ENCODE data around the gene ONECUT3. TPM values are rescaled to one million over a fixed set of nuclear protein-coding genes. Genes with fewer than 3 reads are reported as not detected.

ONECUT3 gene
- total RNA-seq, 2 experiments from 2014 or later = not detected

DNA sequence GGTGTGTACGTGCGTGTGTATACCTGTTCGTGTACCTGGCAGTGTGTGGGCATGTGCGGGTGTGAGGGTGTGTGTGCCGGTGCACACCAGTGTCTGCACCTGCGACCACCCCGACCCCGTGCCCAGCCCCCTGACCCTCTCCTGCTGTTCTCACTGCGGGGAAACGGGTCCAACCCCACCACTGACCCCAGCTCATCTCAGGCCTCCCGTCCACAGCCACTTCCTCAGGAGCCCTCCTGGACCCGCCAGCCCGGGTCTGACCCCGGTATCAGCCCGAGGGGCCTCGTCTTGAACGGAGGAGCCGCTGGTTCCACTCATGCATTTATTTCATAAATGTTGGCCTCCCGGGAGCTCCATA, 23.8 kb upstream of the ONECUT3 start:
- Histone ChIP-seq H2AFZ (ENCODE audit: low read length) (no peak overlapping the region), H4K20me1 (ENCODE audit: insufficient read depth, low read length) (no peaks in the 10 kb centered on the region), H3K9me2 (ENCODE audit: insufficient read depth, low read length) (no peaks in the 10 kb centered on the region), H3K36me3 (ENCODE audit: insufficient read depth, low read length) (no peaks in the 10 kb centered on the region), H3K4me1 (ENCODE audit: insufficient read depth, low read length, poor library complexity, severe bottlenecking) (peaks cover 6% of the 10 kb centered on the region), H3K4me3 (ENCODE audit: low read depth, low read length, poor library complexity, severe bottlenecking) (no peak overlapping the region), H3K27ac (ENCODE audit: low read depth, low read length, poor library complexity, severe bottlenecking) (no peak overlapping the region), H3K79me2 (ENCODE audit: insufficient read depth, low read depth, low read length) (no peaks in the 10 kb centered on the region), H3K4me2 (ENCODE audit: low read length) (no peak overlapping the region), H3K9me3 (ENCODE audit: low read length) (no peaks in the 10 kb centered on the region)
- intact Hi-C loops (cut with micrococcal nuclease; ENCODE audit: unreplicated experiment) = no loop called here
- ChIA-PET CTCF (ENCODE audit: unreplicated experiment) (no interaction called here), POLR2A (no interaction called here)
- TF ChIP-seq EZH2phosphoT487 (IDR thresholded peaks at IDR 0.05; ENCODE audit: borderline replicate concordance, low read depth, low read length) = no peak
- TF ChIP-seq, protein P1, sequence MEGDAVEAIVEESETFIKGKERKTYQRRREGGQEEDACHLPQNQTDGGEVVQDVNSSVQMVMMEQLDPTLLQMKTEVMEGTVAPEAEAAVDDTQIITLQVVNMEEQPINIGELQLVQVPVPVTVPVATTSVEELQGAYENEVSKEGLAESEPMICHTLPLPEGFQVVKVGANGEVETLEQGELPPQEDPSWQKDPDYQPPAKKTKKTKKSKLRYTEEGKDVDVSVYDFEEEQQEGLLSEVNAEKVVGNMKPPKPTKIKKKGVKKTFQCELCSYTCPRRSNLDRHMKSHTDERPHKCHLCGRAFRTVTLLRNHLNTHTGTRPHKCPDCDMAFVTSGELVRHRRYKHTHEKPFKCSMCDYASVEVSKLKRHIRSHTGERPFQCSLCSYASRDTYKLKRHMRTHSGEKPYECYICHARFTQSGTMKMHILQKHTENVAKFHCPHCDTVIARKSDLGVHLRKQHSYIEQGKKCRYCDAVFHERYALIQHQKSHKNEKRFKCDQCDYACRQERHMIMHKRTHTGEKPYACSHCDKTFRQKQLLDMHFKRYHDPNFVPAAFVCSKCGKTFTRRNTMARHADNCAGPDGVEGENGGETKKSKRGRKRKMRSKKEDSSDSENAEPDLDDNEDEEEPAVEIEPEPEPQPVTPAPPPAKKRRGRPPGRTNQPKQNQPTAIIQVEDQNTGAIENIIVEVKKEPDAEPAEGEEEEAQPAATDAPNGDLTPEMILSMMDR (conservative IDR thresholded peaks at IDR 0.05; ENCODE audit: low read length) = no peak
- no TSS peak for BruUV-seq (replicated peaks)
- no peak for DNase-seq (ENCODE audit: low spot score)

DNA sequence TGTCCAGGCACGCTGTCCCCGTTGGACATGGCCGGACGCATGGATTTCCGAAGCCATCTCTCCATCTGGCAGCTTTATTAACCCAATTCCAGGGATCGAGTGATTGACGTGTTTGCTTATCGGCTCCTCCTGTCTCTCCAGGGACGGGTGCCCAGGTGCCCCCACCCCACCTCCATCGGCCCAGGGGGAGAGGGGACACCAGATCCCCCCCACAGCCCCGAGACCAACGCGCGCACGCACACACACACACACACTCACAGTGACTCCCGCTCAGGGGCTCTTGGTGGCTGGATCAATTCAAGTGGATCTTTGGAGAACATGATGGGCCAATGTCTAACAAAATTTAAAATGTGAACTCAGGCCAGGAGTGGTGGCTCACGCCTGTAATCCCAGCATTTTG, 23.1 kb upstream of the ONECUT3 start:
- Histone ChIP-seq H3K27ac (ENCODE audit: low read depth, low read length, poor library complexity, severe bottlenecking) (no peak overlapping the region), H2AFZ (ENCODE audit: low read length) (no peak overlapping the region), H3K79me2 (ENCODE audit: insufficient read depth, low read depth, low read length) (no peaks in the 10 kb centered on the region), H3K36me3 (ENCODE audit: insufficient read depth, low read length) (no peaks in the 10 kb centered on the region), H3K9me3 (ENCODE audit: low read length) (no peaks in the 10 kb centered on the region), H3K9me2 (ENCODE audit: insufficient read depth, low read length) (no peaks in the 10 kb centered on the region), H3K4me1 (ENCODE audit: insufficient read depth, low read length, poor library complexity, severe bottlenecking) (peaks cover 6% of the 10 kb centered on the region), H3K4me3 (ENCODE audit: low read depth, low read length, poor library complexity, severe bottlenecking) (no peak overlapping the region), H3K4me2 (ENCODE audit: low read length) (no peak overlapping the region), H4K20me1 (ENCODE audit: insufficient read depth, low read length) (no peaks in the 10 kb centered on the region)
- intact Hi-C loops (cut with micrococcal nuclease; ENCODE audit: unreplicated experiment) = no loop called here
- POLR2A ChIA-PET = no interaction called here
- CTCF ChIA-PET (ENCODE audit: unreplicated experiment) = no interaction called here
- no peak for TF ChIP-seq EZH2phosphoT487 (IDR thresholded peaks at IDR 0.05; ENCODE audit: borderline replicate concordance, low read depth, low read length)
- TF ChIP-seq, protein P1 (conservative IDR thresholded peaks at IDR 0.05; ENCODE audit: low read length) = no peak
- no TSS peak for BruUV-seq (replicated peaks)
- DNase-seq (ENCODE audit: low spot score) = no peak

DNA sequence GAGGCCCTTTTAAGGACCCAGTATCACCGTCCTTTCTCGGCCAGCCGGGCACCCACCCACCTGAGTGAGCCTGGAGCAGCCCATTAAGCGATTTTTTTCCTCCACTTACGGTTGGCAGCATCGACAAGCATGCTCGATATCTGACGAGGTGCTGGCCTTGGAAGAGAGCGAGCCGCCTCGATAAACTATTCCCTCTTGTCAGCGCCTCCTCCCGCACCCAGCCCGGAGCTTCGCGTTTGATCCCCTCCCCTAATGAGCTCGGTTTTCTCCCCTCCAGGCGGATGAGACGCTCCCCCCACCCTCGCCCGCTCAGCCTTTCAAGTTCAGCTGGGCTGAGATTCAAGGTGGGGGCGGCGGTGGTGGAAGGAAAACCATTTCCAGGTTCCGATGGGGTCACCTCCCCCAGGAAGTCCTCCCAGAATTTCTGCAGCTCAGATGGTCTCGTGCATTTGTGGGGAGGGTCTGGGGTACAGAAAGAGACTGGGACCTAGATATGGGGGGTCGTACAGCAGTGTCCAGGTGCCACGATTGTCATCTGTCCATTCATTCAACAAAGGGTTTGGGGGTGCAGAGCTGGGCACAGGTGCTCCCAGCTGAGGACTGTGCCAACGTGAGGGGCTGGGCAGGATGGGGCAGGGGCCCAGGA, 18.9 kb upstream of the ONECUT3 start:
- no peaks in the 10 kb centered on the region for H3K4me1 ChIP-seq (ENCODE audit: insufficient read depth, low read length, poor library complexity, severe bottlenecking)
- H3K79me2 ChIP-seq (ENCODE audit: insufficient read depth, low read depth, low read length) = no peaks in the 10 kb centered on the region
- H4K20me1 ChIP-seq (ENCODE audit: insufficient read depth, low read length) = no peaks in the 10 kb centered on the region
- H3K27ac ChIP-seq (ENCODE audit: low read depth, low read length, poor library complexity, severe bottlenecking) = no peak overlapping the region
- CTCF ChIA-PET (ENCODE audit: unreplicated experiment) = no interaction called here
- TF ChIP-seq, protein P1 (conservative IDR thresholded peaks at IDR 0.05; ENCODE audit: low read length) = no peak
- TF ChIP-seq EZH2phosphoT487 (IDR thresholded peaks at IDR 0.05; ENCODE audit: borderline replicate concordance, low read depth, low read length) = no peak
- H3K4me2 ChIP-seq (ENCODE audit: low read length) = no peak overlapping the region
- intact Hi-C loops (cut with micrococcal nuclease; ENCODE audit: unreplicated experiment) = no loop called here
- DNase-seq (ENCODE audit: low spot score) = no peak
- POLR2A ChIA-PET = no interaction called here
- H3K4me3 ChIP-seq (ENCODE audit: low read depth, low read length, poor library complexity, severe bottlenecking) = no peak overlapping the region
- no peaks in the 10 kb centered on the region for H3K36me3 ChIP-seq (ENCODE audit: insufficient read depth, low read length)
- no peak overlapping the region for H2AFZ ChIP-seq (ENCODE audit: low read length)
- BruUV-seq (replicated peaks) = no TSS peak
- H3K9me2 ChIP-seq (ENCODE audit: insufficient read depth, low read length) = no peaks in the 10 kb centered on the region
- H3K9me3 ChIP-seq (ENCODE audit: low read length) = no peaks in the 10 kb centered on the region

Measured in OCI-LY7 (cell line).